GM21423 (cell line): ENCODE results near the gene TRANK1.

ENCODE experiments used
- ATAC-seq: cut with Tn5 transposase; IDR thresholded peaks from one replicate; pipeline ENCODE4 v1.9.1; 2021; ENCODE audit warnings: mild to moderate bottlenecking, moderate library complexity; ENCODE audit not compliant: unreplicated experiment

The TRANK1 gene

DNA sequence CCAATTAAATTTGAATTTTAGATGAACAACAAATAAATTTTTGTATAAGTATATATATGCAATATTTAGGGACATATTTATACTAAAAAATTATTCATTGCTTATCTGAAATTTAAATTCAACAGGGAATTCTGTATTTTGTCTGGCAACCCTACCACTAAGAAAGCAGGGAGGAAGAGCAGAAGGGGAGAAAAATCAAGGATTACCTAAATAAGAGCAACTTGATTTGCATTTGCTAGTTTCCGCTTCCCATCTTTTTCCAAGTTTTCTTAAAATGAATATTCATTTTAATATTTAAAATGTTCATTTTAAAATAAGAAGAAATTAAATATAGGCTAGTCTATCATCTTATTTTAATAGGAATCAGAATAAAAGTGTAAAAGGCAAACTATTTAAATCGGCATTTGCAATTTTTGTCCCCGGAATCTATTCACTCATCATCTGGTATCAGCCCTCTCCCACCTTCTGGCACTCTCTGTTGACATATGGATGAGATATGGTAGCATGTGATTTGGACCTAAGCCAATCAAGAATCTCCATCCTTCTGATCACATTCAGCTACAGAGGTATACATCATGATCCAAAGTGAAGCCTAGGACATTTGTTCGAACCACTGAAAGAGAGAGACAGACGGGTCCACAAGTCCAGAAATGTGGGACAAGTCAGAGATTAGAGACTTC is 82.6 kb downstream of the TRANK1 start:
- ATAC-seq, result no peak

DNA sequence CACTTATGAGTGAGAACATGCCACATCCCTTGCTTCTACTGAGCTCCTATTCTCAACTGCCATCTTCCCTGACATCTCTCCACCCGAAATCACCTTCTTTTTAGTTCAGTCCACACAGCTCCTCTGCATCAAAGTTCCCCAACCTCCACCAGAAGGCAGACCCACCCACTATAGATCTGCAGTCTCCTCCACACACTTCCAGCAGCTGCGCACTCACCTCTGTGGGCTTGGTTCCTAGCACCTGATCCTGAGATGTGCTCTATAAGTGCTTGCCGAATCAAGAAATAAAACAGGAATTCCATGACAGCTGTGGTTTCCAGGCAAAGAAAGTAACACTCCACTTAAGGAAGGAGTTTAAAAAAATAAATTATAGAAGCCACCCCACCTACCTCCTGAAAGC is 85.4 kb downstream of the TRANK1 start:
- ATAC-seq, result no peak

DNA sequence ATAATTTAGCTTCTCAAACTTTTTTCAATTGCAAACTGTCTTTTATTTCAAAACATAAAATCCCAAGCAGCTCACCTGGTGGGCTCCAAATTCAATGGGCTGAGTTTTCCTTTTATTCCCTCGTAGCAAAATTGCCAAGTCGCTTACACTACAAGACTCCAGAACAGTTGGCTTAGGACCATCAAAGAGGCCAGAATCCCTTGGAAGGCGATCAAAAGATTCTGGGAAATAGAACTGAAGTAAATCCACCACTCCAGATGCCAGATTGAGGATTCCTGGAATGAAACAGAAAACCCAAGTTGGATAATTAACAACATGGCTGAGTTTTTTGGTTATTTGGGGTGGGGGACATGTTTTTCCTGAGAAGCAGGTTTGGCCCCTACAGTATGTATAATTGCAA is 92.8 kb downstream of the TRANK1 start:
- no peak for ATAC-seq

DNA sequence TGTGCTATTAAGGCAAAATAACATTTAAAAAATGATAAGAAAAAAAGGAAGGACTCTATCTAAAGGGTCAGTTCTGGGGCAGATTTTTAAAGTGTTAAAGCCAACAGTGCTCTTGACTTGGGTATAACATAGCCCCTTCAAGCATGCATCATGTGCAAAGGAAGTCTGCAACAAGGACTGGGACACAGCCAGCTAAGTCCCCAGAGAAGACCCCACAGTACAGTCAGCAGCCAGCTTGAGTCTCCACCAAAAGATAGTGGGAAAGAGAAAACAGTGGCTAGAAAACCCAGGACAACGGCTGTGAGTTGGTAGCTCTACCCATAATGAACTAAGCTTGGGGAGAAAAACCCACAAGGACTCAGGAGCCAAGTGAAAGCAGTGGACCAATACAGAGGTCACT is 94.1 kb downstream of the TRANK1 start:
- ATAC-seq, result no peak

DNA sequence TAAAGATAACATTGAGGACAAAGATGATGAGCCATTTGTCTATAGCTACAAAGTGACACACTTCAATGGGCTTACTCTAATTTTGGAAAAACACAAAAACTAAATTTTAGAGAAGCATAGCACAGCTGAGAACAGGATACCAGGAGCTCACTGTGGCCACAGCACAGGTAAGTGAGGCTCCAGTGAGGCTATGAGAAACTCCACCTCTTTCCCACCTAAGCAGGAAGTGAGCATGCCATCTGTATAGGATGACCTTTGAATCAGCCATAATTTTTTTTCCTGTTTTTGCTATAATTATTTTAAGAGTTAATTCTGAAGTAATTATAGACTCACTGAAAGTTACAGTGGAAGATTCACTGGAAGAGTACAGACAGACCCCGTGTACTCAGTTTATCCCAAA is 98.4 kb downstream of the TRANK1 start:
- ATAC-seq, result no peak

DNA sequence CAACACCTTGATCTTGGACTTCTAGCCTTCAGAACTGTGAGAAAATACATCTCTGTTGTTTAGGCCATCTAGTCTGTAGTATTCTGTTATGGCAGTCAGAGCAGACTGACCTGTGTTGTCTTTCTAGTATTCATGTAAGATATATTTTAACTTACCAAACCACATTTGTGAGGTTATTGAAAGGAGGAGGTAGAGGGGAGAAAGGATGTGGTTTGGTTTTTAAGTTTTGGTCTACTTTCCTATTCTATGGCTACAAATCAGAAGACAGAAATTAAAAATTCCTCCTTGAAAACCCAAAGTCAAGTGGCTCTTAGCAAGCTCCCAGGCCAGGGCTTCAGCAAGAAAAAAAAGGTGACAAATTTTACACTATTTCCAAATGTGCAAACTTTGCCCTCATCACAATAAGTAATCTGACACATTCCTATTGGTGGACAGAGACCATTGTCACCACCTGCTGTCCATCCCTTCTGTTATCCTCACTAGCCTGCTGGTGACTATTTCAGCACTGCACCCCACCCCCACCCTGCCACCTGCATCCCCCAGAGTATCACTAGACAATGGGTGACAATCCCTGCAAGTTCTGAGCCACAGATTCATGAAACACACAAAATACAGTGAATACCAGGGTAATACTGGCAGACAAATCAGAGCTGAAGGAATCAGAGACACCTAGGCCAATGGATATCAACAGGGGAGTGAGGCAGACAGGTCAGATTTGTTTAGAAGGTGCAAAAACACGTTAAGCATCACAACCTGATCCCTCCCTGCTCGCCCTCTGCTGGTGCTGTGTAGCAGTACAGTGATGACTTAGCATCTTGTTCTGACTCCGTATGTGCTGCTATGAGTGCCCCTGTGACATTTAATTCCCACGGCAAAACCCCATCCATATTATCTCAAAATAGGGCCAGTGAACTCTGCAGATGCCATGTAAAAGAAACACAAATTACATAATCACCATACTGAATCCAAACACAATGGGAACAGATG is 101.5 kb downstream of the TRANK1 start:
- ATAC-seq, result peak; percentile 93

DNA sequence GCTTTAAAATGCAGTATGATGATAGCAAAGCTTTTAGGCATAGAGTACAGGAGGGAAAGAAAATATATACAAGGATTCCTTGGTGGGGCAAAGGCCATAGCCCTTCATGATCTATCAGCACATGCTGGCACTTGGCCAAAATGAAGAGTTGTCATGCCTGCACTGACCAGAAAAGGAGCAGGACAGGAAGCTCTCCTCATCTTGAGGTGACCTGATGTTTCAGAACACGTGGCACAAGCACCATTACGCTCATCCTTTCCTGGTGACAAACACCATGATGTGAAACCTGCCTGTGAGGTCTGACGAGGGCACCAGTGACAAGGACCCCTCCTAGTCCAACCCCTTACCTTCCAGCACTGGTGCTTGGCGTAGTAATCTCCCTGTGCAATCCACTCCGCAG is 102.6 kb downstream of the TRANK1 start:
- ATAC-seq, result no peak

DNA sequence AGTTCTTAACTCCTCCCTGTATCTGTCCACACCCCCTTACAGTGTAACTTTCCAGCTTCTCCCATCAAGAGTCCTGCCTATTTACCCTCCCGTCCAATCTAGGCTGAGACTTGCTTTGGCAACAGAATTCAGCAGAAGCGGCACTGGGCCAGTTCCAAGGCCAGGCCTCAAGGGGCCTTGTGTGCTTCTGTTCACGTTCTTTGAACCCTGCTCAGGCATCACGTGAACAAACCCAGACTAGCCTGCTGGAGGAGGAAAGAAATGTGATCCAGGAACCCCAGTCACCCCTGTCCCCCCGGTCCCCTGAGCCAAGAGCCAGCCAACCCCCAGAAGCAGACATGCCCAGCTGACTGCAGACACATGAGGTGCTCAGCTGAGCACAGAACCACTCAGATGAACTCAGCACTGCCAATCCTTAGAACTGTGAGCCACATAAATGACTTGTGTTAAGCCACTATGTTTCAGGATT is 104.4 kb downstream of the TRANK1 start:
- ATAC-seq, result no peak

DNA sequence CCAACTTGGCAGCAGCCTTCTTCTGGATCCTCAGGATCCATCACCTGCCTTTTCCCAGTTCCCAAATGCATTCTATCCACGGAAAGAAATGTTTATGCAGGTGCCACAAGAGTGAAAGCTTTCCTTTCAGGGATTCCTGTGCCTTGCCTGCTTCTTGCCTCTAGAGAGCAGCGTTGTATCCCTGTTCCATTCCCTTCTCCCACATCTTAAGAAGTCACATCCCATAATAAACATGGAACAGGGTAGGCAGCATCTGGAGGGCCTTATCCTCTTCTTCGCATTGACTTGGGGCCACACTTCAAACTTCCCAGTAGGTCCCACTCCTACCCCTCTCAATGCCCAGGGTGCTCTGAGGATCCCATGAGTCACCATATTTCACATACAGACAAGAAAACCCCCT is 107.8 kb downstream of the TRANK1 start:
- no peak for ATAC-seq

DNA sequence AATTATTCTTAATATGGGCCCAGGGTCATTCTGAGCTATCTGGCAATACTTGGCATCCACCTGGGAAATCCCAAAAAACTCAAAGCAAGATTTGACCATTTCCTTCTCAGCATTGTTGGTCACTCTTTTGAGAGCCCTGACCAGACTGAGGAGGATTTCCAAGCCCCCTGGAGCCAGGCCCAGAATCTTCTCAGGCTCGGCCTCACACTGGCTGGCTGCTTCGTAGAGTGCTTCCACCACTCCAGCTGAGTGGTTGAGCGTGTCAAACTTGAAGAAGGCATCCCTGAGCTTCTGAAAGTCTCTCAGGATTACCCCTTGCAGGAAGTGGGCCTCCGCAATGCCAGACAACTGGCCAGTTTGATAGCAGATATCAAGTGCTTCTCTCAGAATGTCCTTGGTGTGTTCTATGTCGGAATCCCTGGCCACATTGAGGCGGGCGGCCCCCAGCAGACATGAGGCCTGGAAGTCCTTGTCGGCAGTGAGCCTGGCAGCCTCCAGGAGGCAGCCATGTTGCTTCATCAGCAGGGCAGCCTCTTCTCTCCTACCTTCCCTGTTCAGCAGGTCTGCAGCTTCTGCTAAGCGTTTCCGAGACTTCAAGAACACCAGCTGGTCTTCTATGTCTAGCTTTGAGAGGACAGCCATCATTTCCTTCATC is 111.6 kb downstream of the TRANK1 start:
- ATAC-seq, result no peak

DNA sequence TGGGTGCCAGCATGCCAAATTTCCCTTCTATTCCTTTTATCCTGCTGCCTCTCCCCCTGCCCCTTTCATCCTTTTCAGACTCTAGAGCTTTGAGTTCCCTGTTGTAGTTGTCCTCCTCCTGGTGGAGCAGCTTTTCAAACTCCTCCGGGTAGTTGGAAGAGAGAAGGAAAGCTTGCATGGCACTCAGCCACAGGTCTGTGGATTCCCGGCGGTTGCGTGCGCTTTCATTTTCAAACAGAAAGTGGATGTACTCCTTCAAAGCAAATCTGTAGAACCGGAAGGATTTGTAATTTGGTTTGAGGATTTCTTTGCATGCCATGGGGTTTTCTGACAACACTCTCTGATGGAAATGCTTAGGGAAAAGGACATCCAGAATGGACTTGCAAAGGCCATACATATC is 112.4 kb downstream of the TRANK1 start:
- ATAC-seq, result no peak

DNA sequence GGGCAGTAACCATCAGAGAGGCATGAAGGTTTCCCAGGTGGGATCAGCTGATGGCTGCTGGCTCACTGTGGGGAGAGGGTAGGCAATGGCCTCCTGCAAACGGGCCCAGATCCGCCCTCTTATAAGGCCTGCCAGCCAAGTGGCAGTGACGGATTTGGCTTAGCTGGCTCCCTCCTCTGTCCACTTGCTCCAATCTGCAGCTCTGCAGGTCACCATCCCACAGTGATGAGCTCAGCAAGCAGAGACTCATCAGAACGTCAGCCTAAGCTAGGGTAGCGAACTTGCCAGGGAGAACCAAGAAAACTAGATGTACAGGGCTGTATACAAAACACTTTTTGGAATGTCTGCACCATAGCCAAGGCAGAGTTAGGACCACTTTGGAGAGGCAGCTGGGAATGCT is 117.7 kb downstream of the TRANK1 start:
- ATAC-seq, result no peak

DNA sequence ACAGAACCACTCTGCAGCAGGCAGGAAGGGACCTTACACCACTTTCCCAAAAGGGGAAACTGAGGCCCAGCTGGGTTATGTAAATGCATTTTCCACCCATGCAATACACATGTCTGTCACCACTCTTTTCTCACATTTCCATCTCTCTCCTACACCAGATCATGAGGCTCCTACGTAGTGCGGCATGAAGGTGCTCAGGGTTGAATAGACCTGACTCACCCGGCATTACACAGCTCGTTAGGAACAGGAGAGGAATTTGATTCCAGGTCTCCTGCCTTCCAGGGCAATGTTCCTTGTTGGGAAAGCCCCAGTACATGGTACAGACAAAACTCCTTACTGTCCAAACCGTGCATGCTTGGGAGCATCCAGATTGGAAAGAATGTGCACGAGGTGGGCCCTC is 118.6 kb downstream of the TRANK1 start:
- ATAC-seq, result no peak

DNA sequence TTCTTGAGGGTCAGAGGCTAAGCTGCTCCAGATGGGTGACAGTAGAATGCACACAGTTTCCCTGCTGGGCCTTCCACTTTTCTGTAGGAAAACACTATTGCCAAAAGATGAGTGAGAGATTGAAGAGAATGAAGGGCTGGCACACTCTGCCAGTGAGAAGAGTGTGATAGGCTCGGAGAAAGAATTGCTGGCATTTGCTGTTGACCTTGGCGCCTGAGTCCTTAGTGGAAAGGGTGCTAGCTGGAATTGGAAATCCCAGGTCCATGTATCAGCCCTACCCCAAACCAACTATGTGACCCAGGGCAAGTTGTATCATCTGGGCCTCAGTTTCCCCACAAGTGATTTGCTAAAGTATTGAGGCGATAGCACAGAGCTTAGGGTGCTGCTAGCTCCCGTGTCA is 120.4 kb downstream of the TRANK1 start:
- ATAC-seq, result no peak

DNA sequence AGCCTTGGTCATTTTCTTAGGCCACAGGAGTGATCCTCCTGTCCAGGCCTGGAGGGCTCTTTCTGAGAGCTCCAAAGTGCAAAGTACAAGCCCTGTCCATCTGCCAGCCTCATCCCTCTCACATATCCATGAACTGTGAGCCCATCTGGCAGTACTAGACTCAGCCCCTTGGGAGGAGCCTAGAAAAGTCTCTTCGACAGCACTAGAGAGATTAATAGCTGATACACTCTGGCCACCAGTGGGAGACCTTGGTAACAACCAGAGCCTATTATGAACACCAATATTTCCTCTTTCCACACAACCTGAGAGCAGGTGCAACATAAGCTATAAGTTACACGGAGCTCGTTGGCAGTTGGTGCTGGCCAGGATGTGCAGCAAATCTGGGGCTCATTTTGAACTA is 121.0 kb downstream of the TRANK1 start:
- ATAC-seq, result no peak

DNA sequence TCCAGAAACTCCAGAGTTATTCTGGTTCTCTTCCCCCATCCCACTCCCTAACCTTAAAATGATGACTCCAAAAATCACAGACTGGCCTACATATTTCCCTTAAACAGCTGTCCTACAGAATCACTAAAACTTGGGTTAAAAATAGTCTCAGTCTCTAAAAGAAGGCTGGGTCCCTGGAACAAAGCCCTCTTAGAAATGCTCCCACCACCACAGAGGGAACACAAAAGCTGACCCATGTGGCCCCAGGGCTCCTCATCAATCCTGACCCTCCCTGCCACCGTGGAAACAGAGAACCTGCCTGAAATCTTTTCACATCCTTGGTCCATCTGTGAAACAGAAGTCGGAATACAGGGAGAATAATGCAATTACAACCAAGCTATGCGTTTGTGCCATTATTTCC is 124.8 kb downstream of the TRANK1 start:
- no peak for ATAC-seq

DNA sequence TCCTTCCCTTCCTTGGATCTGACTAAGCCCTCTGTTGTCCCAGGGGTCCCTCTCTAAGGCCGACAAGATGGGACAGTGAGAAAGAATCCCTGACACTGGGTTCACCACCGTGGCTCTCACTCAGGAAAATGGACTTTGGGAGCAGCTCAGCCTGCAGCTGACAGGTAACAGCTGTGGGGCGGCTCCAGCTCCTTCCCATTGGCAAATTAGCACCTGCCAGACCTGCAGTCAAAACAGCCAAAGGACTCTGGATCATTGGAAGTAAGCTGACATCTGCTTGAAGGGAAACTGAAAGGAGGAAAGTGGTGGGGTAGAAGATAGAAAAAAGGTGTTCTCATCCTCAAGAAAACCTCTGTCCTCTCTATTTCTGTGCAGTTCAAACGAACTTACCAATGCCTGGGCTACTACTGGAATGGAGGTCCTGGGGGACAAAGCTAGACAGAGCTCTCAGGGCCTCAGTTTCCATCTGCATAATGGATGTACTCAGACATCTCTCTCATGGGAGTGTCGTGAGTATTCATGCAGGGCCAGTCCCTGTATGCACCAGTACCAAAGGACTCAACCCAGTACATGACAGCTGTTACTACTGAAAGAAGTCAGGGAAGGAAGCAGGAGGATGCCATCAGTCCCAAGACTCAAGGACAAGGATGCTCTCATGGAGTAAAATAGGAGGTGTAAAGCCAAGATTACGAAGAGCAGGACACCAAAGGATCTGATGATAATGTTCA is 126.9 kb downstream of the TRANK1 start:
- no peak for ATAC-seq

DNA sequence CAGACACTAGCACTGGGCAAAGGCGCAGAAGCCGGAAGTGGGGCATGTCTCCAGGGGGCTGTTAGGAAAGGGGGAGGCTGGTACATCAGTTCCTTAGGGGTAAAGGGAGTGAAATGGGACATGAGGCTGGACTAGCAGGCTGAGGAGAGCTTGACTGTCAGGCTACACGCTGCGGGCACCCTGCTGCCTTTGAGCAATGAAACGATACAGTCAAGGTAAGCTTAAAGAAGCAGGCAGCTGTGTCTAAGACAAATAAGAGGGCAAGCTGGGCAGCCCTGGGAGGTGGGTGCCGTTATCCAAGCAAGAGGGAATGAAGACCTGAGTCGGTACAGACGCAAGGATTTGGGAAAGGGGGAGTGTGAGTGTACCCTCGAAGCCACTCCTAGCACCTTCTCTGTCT is 129.5 kb downstream of the TRANK1 start:
- ATAC-seq, result no peak

DNA sequence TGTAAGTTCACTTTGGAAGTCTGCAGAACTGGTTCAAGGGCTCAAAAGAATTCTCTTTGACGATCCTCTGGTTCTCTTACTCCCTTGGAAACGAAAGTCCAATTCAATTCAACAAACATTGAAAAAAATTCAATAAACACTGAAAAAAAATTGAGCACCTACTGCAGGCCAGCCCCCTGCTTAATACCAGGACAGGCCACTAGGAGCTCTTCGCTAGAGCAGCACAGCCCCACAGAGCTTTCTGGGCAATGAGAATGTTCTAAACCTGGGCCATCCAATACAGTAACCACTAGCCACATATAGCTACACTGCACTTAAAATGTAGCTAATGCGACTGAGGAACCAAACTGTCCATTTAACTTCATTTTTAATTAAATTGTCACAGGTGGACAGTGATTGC is 130.1 kb downstream of the TRANK1 start:
- ATAC-seq, result no peak

DNA sequence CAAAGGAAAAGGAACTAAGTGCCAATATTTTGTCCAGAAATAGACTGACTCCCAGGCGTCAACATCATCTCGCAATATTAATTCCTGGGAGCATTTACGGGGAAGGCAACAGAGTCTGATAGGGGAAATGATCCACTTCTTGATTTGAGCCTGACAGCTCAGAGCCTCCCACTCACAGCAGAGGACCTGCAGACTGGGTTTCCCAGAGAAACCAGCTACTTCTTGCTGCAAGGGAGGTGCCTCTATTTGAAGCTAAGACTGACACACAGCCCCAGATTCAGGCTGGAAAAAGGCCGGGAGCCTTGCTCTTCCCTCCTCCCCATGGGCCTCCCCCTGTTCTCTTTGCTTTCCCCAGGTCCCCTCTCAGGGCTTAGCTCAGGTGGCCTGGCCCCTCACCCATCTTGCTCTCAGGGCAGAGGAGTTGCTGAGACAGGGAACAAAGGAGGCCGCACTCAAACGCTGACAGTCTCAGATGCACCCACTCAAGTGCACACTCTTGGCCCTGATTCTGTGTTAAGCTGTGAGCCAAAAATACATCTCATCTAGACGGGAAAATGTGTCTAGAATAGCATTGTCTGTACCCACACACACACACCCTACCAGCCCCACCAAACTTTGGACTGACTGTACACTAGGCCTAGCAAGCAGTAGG is 130.7 kb downstream of the TRANK1 start:
- ATAC-seq, result no peak
